GM21825 (cell line): Measurements from ENCODE around the gene FOXP1.

Experiments used
- ATAC-seq: cut with Tn5 transposase; IDR thresholded peaks from one replicate; pipeline ENCODE4 v1.9.1; 2021; ENCODE audit warnings: mild to moderate bottlenecking, moderate library complexity; ENCODE audit not compliant: unreplicated experiment

FOXP1 gene

GRCh38 chr3:71120012-71120411 is 463.5 kb downstream of the FOXP1 start:
- ATAC-seq: no peak

DNA sequence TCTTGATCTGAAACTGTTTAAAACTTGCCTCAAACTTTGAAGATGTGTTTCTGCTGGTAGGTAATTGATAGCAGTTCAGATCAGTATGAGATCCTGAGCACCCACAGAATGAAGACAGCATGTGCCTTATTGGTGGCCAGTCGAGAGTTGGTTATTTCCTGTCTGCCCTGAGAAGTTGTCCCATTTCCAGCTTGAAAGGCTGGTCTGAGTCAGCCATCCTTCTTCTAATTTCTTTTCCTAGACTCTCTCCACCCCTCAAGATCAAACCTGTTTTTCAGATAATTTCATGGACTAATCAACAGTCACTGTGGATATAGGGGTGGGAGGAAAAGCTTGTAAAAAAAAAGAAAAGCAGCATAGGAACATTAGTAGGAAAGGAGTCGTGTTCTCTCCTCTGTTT is 464.4 kb downstream of the FOXP1 start:
- no peak for ATAC-seq

DNA sequence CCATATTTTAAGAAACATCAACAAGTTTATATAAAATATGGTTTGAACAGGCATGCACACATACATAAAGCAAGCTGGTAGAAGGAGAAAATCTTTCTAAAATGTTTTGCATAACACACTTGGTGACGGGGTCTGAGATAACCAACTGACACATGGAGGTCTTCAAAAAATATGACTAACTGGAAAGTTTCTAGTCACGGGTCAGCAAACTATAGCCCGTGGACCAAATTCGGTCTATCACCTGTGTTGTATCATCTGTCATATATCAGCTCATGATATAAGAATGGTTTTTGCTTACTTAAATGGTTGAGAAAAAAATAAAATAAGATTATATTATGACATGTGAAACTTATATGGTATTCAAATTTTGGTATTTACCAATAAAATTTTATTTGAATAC is 465.1 kb downstream of the FOXP1 start:
- no peak for ATAC-seq

- ATAC-seq: no peak
Measured at GRCh38 chr3:71117572-71118247, 465.8 kb downstream of the FOXP1 start.

DNA sequence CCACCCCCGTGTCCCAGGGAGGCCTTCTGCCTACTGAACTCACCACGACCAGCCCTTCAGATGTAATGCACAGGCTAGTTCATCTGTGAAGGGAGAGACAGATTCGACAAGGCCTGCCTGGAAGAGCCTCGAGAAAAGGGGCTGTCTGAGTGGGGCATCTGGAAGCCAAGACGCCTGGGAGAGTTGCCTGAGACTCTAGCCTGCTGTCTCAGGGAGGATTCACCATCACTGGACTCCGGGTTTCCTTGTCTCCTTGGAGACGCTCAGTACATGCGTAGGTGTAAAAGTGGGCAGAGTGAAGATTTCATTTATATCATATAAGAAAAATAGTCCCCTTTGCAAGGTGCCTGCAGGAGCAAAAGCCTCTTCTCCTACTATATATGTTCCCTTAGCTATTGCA is 468.9 kb downstream of the FOXP1 start:
- no peak for ATAC-seq

DNA sequence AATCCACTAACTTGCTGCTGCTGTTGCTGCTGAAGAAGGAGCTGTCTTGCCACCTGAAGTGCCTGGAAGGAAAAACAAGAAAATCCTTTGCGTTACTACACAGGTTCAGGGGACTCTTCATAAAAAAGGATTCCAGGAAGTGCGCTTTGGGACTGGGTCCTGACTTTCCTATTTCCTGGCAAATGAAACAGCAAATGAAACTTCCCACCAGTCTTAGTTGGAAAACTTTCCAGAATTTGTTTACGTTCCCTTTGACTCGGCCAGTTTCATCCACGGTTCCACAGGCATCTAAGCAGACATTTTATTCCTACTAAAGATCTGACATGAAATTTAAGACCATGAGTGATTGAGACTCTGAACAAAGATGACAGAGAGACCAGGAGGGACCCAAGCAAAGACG is 471.0 kb downstream of the FOXP1 start:
- no peak for ATAC-seq

GRCh38 chr3:71111784-71112440 is 471.6 kb downstream of the FOXP1 start:
- ATAC-seq: no peak

DNA sequence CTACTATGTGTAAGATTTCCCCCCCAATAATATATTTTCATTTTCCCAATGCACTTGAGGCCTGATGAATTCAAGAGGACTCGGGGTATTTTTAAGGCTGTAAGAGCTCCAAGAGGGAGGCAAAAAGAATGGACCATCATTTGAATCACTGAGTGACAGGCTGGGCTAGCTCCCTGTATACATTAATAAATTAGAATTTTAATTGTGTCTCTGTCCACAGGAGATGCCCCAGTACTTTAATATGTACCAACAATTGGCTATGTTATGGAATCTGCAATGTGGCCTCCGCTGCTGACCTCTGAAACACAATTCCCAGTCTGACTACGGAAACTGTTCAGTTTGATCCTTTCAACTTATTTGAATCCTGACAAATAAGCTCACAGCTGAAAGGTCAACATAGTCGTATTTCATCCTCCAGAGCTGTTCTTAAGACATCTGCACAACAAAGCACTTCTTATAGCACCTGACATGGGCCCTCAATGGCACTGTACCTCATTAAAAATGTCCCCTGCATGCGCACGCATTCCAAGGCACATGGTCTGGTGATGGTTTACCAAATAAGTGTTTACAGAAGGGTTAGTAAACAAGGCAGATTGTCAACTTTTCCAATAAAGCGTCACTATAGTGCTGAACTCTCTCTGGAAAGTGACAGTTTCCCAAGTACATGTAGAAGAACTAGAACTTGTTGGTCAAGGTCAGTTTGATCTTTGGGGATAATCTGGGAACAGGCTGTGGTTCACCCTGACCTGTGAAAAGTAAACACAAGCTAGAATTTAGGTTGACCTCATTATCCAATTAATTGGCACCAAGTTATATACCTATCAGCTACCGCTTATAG is 472.9 kb downstream of the FOXP1 start:
- no peak for ATAC-seq

DNA sequence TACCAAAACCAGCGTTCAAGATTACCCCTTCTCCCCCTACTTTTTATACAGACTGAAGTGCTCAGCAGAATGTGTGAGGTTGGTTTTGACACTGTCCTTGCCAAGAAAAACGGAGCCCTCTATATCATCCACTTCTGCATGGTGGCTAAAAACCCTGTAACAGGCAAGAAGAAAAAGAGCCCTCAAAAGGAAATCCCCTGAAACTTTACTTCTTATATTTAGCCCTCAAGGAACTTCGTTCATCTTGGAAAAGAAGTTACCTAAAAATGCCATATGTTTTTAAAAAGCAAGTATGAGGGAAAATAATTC is 473.6 kb downstream of the FOXP1 start:
- no peak for ATAC-seq

GRCh38 chr3:71109241-71109976 is 474.1 kb downstream of the FOXP1 start:
- ATAC-seq: no peak

DNA sequence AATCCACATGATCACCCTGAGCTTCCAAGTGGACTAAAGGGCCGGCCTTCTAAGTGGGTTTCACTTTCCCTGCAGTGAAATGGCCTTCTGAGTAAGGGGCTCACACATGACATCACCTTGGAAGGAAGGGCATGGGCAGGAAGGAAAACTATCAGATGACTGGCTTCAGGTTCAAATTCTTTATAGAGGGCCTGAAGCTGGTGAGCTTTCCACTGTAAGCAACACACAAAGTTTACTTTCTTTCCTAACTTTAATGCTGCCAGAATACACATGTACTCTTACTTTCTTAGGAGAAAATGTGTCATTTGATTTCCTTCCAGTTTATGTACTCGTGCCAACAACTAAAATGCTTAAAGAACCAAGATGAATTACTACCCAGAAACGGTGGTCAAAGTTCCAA is 475.6 kb downstream of the FOXP1 start:
- no peak for ATAC-seq

DNA sequence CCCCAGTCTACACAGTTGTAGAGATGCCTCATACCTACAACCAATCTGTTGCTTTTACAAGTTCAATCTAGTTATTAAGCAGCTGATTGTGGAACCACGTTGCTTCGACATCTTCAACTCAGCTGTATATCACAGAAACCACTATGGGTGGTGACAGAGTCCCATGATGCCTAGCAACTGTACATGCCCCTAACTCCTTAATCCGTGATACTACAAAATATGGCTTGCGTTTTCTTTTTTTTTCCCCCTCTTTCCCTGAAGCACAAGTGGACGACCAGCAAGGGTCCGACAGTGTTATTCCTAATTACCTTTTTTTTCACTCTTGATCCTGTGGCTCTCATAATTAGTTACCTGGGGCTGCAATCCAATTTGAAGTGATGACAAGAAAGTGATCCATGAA is 478.6 kb downstream of the FOXP1 start:
- no peak for ATAC-seq

DNA sequence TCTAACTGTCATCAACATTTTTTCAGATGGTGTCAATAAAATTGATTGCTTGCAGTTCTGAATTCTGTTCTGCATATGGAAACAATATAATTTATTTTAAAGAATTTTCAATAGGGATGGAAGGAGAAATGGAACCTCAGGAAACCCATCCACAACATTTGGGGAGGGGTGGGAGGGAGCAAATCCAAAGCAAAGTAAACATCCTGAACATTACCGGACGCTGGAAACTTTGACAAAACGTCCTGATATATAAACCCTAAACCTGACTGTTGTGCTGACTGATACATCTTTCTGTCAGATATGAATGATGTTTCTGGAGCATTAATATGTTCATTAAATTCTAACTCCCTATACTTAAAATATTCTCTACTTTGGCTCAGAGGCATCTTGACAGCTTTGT is 479.0 kb downstream of the FOXP1 start:
- ATAC-seq: no peak

DNA sequence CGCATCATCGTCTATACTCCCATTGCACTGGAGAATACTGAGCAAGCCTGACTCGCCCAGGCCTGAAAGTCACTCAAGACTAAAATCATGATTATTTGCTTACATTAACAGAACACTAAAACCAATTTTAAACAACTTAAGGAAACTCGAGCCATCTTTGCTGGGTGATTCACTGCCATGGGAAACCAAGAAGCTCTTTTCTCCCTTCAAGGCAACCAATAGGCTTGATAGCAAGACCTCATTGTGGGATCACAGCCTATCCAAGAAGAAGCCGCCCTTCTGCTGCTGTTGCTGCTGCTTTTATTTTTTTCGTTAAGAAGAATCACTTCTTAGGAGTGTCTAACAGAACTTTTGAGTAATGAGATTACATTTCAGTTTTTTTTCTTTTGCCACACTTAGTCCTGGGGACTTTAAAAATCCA is 479.4 kb downstream of the FOXP1 start:
- ATAC-seq: no peak

DNA sequence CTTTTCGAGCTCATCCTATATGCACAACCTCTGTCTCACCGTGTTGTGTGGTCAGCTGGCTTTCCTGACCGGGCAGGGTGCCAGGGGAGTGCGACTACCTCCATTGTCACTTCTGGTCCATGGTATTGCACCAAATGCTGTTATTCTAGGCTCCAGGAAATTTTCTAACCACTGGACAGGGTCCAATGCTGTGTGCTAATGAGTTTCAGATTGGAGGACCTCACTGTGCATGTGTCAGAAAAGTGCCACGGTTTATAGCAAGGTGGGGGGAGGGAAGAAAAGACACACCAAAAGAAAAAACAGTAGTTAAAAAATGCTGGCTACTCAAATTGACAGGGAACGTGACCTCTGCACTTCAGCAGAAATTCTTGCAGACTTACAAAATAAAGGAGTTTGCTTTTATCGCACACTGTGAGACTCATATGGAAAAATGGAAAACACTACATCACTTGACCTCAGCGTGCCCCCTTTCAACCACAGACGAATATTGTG is 480.1 kb downstream of the FOXP1 start:
- ATAC-seq: no peak

GRCh38 chr3:71102111-71102983 is 481.2 kb downstream of the FOXP1 start:
- ATAC-seq: no peak

GRCh38 chr3:71101626-71102025 is 481.9 kb downstream of the FOXP1 start:
- ATAC-seq: no peak

- ATAC-seq: no peak
Measured at GRCh38 chr3:71101014-71101413, 482.5 kb downstream of the FOXP1 start.

- no peak for ATAC-seq
Measured at GRCh38 chr3:71099997-71100719, 483.4 kb downstream of the FOXP1 start.

DNA sequence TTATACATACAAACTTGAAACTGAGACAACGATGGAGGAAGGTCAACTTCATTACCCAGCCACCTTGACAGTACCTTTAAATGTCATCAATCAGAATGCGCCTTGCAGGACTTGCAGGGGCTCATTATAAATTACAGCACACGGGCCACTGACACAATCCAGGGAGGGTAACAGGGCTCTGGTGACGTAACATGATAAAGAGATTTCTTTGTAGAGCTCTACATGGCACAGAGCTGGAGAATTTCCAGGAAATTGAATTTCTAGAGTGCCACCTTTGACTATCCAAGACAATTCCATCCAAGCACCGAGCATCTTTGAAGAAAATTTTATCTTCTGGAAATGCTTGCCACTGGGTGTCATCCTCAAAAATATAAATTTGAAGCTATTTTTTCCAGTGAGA is 486.0 kb downstream of the FOXP1 start:
- no peak for ATAC-seq
